Mesothelial cell of epicardium (in vitro differentiated cells): ENCODE data around the gene DENND6B. TPM values are rescaled to one million over a fixed set of nuclear protein-coding genes. Genes with fewer than 3 reads are reported as not detected.

Experiments used
- DNase-seq, 2 experiments: peaks; one replicate each; pipeline ENCODE4 v3.0.0; 2021; ENCODE audit warnings: low spot score in 2 of 2; ENCODE audit not compliant: unreplicated experiment in 2 of 2
- H3K27ac Mint-ChIP-seq: 2 replicates; pipeline ENCODE4 v1.8.0; 2021; ENCODE audit warnings: mixed read lengths
- H3K27me3 Mint-ChIP-seq: 2 replicates; pipeline ENCODE4 v1.8.0; 2021; ENCODE audit warnings: low read depth, mixed read lengths
- H3K36me3 Mint-ChIP-seq: 2 replicates; pipeline ENCODE4 v1.8.0; 2021; ENCODE audit warnings: mixed read lengths
- H3K4me1 Mint-ChIP-seq: 2 replicates; pipeline ENCODE4 v1.8.0; 2021; ENCODE audit warnings: mixed read lengths
- H3K4me3 Mint-ChIP-seq: 2 replicates; pipeline ENCODE4 v1.8.0; 2021; ENCODE audit warnings: mild to moderate bottlenecking, moderate library complexity, mixed read lengths
- H3K9me3 Mint-ChIP-seq: 2 replicates; pipeline ENCODE4 v1.8.0; 2021; ENCODE audit warnings: mixed read lengths
- total RNA-seq: library from RNA; stranded (reverse); gene quantifications from 3 replicates; pipeline ENCODE4 v1.2.1, GENCODE V29; 2021
- TF ChIP-seq, protein P1 (sequence below): fragments of 200-600 bp; sonication (generic); IDR thresholded peaks from one replicate; pipeline ENCODE4 v1.5.0; 2021; ENCODE audit warnings: antibody characterized with exemption; ENCODE audit not compliant: unreplicated experiment

Gene DENND6B
- total RNA-seq, 1 donor from 2014 or later = 19.2 TPM

- peak overlapping the region; percentile 59 for H3K4me3 Mint-ChIP-seq
- H3K9me3 Mint-ChIP-seq = no peaks in the 10 kb centered on the region
- TF ChIP-seq, protein P1, sequence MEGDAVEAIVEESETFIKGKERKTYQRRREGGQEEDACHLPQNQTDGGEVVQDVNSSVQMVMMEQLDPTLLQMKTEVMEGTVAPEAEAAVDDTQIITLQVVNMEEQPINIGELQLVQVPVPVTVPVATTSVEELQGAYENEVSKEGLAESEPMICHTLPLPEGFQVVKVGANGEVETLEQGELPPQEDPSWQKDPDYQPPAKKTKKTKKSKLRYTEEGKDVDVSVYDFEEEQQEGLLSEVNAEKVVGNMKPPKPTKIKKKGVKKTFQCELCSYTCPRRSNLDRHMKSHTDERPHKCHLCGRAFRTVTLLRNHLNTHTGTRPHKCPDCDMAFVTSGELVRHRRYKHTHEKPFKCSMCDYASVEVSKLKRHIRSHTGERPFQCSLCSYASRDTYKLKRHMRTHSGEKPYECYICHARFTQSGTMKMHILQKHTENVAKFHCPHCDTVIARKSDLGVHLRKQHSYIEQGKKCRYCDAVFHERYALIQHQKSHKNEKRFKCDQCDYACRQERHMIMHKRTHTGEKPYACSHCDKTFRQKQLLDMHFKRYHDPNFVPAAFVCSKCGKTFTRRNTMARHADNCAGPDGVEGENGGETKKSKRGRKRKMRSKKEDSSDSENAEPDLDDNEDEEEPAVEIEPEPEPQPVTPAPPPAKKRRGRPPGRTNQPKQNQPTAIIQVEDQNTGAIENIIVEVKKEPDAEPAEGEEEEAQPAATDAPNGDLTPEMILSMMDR = no peak
- no peaks in the 10 kb centered on the region for H3K27me3 Mint-ChIP-seq
- peaks cover 6% of the 10 kb centered on the region for H3K36me3 Mint-ChIP-seq
- DNase-seq = no peak
- H3K27ac Mint-ChIP-seq = peak overlapping the region; percentile 99
- peaks cover 34% of the 10 kb centered on the region for H3K4me1 Mint-ChIP-seq
These were observed 34.0 kb downstream of the DENND6B start for GRCh38 chr22:50292643-50293440.

DNA sequence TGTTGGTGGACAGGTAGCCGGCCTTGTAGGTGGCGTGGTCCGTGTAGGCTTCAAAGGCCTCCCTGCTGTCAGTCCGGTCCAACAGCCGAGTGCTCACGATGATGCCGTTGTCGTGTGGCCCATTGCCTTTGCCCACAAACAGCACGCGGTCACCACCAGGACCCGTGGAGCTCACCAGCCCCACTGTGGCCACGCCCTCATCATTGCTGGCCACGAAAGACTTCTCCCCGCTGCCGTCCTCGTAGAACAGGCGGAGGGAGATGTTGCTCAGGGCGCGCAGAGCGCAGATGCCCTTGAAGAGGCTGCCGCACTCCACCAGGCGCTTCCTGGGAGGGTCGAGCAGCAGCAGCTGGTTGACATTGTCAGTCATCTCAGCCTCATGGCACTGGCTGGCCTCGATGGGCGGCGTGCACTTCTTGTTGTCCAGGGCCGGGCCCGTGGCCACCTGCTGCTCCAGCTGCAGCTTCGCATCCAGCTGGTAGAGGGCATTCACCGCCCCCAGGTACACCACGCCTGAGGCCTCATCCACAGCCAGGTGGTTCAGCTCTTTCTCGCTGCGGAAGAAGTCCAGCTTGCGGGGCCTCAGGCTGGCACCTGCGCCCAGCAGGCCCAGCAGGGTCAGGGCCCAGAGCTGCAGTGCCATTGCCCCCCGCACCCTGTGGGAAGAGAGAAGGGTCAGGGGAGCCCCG lies 36.7 kb downstream of the DENND6B start:
- H3K36me3 Mint-ChIP-seq = peaks cover 10% of the 10 kb centered on the region
- no peak overlapping the region for H3K4me3 Mint-ChIP-seq
- TF ChIP-seq, protein P1 = no peak
- no peak overlapping the region for H3K27ac Mint-ChIP-seq
- H3K27me3 Mint-ChIP-seq = no peaks in the 10 kb centered on the region
- peaks cover 22% of the 10 kb centered on the region for H3K4me1 Mint-ChIP-seq
- H3K9me3 Mint-ChIP-seq = no peaks in the 10 kb centered on the region
- no peak for DNase-seq

DNA sequence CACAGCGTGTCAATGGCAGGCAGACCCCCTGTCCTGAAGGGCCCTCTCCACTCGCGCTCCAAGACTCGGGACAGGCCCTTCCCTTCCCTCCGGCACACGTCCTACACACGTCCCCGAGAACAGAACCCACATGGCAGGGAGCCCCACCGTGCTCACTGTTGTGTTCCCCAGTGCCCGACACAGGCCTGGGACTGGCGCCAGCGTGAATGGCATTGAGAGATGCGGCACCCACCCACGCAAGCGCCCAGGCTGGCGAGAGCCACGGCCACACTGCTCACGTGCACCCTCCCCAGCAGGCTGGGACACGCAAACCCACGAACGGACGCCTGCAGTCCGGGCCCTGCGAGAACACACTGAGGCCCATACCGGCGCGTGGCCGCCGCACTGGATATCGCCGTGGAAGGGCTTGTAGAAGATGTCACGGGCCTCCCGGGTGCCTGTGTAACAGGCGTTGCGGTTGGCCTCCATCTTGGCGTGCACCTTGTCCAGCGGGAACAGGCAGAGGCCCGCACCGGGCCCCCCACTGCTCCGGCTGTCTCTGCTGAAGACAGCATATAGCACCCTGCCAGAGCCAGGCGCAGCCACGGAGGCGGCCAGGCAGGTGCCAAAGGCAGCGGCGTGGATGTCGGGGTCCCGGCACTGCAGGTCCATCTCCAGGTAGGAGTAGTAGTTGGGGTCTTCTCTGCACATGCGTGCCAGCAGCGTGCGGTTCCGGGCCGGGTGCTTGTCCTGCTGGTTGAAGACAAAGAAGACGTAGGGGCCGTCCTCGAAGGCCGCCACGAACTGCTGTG lies 37.5 kb downstream of the DENND6B start:
- peaks cover 23% of the 10 kb centered on the region for H3K4me1 Mint-ChIP-seq
- peaks cover 10% of the 10 kb centered on the region for H3K36me3 Mint-ChIP-seq
- H3K27ac Mint-ChIP-seq = no peak overlapping the region
- H3K9me3 Mint-ChIP-seq = no peaks in the 10 kb centered on the region
- no peak for DNase-seq
- H3K27me3 Mint-ChIP-seq = no peaks in the 10 kb centered on the region
- H3K4me3 Mint-ChIP-seq = no peak overlapping the region
- TF ChIP-seq, protein P1 = no peak

- no peaks in the 10 kb centered on the region for H3K9me3 Mint-ChIP-seq
- peaks cover 10% of the 10 kb centered on the region for H3K36me3 Mint-ChIP-seq
- H3K4me1 Mint-ChIP-seq = peaks cover 18% of the 10 kb centered on the region
- no peak overlapping the region for H3K27ac Mint-ChIP-seq
- no peak overlapping the region for H3K4me3 Mint-ChIP-seq
- TF ChIP-seq, protein P1 = no peak
- no peak for DNase-seq
- H3K27me3 Mint-ChIP-seq = no peaks in the 10 kb centered on the region
These were observed 39.1 kb downstream of the DENND6B start for GRCh38 chr22:50287731-50288130.

- TF ChIP-seq, protein P1 = no peak
- no peak for DNase-seq
- H3K9me3 Mint-ChIP-seq = no peaks in the 10 kb centered on the region
These were observed 40.0 kb downstream of the DENND6B start for GRCh38 chr22:50286701-50287318.

More at GRCh38 chr22:50286701-50287318, 40.0 kb downstream of the DENND6B start:
- Mint-ChIP-seq H3K27me3 (no peaks in the 10 kb centered on the region), H3K27ac (no peak overlapping the region), H3K36me3 (peaks cover 9% of the 10 kb centered on the region), H3K4me1 (peaks cover 13% of the 10 kb centered on the region), H3K4me3 (no peak overlapping the region)
